WTC11 (cell line): ENCODE measurements around the gene ADAMTS19.

Source experiments
- CBFB ChIP-seq: sonication (generic); formaldehyde crosslinking; IDR thresholded peaks from 2 replicates; pipeline ENCODE4 v1.8.1; 2022; ENCODE audit warnings: mild to moderate bottlenecking, low read depth, missing genetic modification reagents
- CREB1 ChIP-seq: sonication (generic); formaldehyde crosslinking; IDR thresholded peaks from 2 replicates; pipeline ENCODE4 v1.8.0; 2023; ENCODE audit warnings: mild to moderate bottlenecking, missing genetic modification reagents
- CTCF ChIP-seq: fragments of 200-600 bp; IDR thresholded peaks from 2 replicates; pipeline ENCODE4 v1.8.0; 2022; ENCODE audit warnings: antibody characterized with exemption
- FOXP4 ChIP-seq: sonication (generic); formaldehyde crosslinking; IDR thresholded peaks from 2 replicates; pipeline ENCODE4 v1.8.0; 2022; ENCODE audit warnings: mild to moderate bottlenecking, missing genetic modification reagents
- JUN ChIP-seq: sonication (generic); formaldehyde crosslinking; IDR thresholded peaks from 2 replicates; pipeline ENCODE4 v1.8.0; 2023; ENCODE audit warnings: mild to moderate bottlenecking, missing genetic modification reagents
- MYBL2 ChIP-seq: sonication (generic); formaldehyde crosslinking; IDR thresholded peaks from 2 replicates; pipeline ENCODE4 v1.8.1; 2023; ENCODE audit warnings: mild to moderate bottlenecking, moderate library complexity, missing genetic modification reagents
- NFATC4 ChIP-seq: fragments of 250-450 bp; sonication (Bioruptor Pico); IDR thresholded peaks from 2 replicates; pipeline ENCODE4 v1.9.0; 2021; ENCODE audit warnings: mild to moderate bottlenecking
- NR3C1 ChIP-seq: sonication (generic); formaldehyde crosslinking; conservative IDR thresholded peaks from 2 replicates; pipeline ENCODE4 v1.8.1; 2023; ENCODE audit warnings: low read depth, mild to moderate bottlenecking, missing genetic modification reagents
- OVOL2 ChIP-seq: fragments of 250-450 bp; sonication (Bioruptor Pico); IDR thresholded peaks from 2 replicates; pipeline ENCODE4 v1.9.0; 2021; ENCODE audit warnings: mild to moderate bottlenecking, borderline replicate concordance
- PRDM15 ChIP-seq: sonication (generic); formaldehyde crosslinking; IDR thresholded peaks from 2 replicates; pipeline ENCODE4 v1.8.0; 2022; ENCODE audit warnings: missing genetic modification reagents
- ZNF138 ChIP-seq: sonication (generic); formaldehyde crosslinking; conservative IDR thresholded peaks from 2 replicates; pipeline ENCODE4 v1.8.1; 2022; ENCODE audit warnings: mild to moderate bottlenecking, moderate library complexity, missing genetic modification reagents

- no peak for TF ChIP-seq JUN (CRISPR knock-in tag)
- TF ChIP-seq CREB1: no peak
- no peak for TF ChIP-seq CTCF
- no peak for TF ChIP-seq OVOL2 (CRISPR knock-in tag)
- no peak for TF ChIP-seq NFATC4 (CRISPR knock-in tag)
- TF ChIP-seq CBFB (CRISPR knock-in tag): no peak
- no peak for TF ChIP-seq MYBL2
- TF ChIP-seq PRDM15 (CRISPR knock-in tag): no peak
- TF ChIP-seq NR3C1 (CRISPR knock-in tag): no peak
- no peak for TF ChIP-seq FOXP4
- no peak for TF ChIP-seq ZNF138
These were observed 231.1 kb downstream of the ADAMTS19 start for GRCh38 chr5:129691220-129691619.
